H1 (cell line): ENCODE results near the gene AAR2. TPM values are rescaled to one million over a fixed set of nuclear protein-coding genes. Genes with fewer than 3 reads are reported as not detected.

Source experiments
- CTCF ChIA-PET: fragments of 300-600 bp; sonication (Branson Sonifier 250); formaldehyde crosslinking; loops from one replicate; lab custom pipeline; 2021; ENCODE audit not compliant: partially characterized antibody; lab: Charles Lee
- POLR2A ChIA-PET: fragments of 300-600 bp; sonication (Branson Sonifier 250); formaldehyde crosslinking; loops from one replicate; lab custom pipeline; 2021; ENCODE audit warnings: inconsistent platforms; ENCODE audit not compliant: partially characterized antibody; lab: Charles Lee
- DNase-seq, 2 experiments: peaks; one replicate each; pipeline versions ENCODE4 v3.0.0 to v3.0.0-alpha.2; 2010 to 2022; ENCODE audit warnings: low spot score in 2 of 2, low read depth in 1 of 2, mixed read lengths in 1 of 2
- FAIRE-seq: peaks from 2 replicates; lab custom pipeline; 2011; peaks lifted over from hg19 to GRCh38; lab: Jason Lieb, UNC
- H2AFZ ChIP-seq: 2 replicates; pipeline ENCODE4 v1.8.1; 2012; ENCODE audit warnings: low read length, inconsistent platforms
- H2AK5ac ChIP-seq: 2 replicates; pipeline ENCODE4 v1.6.1; 2013; ENCODE audit warnings: low read depth, low read length
- H2BK120ac ChIP-seq: replicated peaks from 2 replicates; pipeline ENCODE3; 2013; ENCODE audit warnings: low read depth, low read length, inconsistent platforms
- H2BK12ac ChIP-seq: 2 replicates; pipeline ENCODE4 v1.6.1; 2013; ENCODE audit warnings: low read depth, low read length
- H2BK15ac ChIP-seq: 2 replicates; pipeline ENCODE4 v1.6.1; 2013; ENCODE audit warnings: low read length
- H2BK20ac ChIP-seq: 2 replicates; pipeline ENCODE4 v1.6.1; 2013; ENCODE audit warnings: low read length
- H2BK5ac ChIP-seq: 2 replicates; pipeline ENCODE4 v1.6.1; 2013; ENCODE audit warnings: low read depth, low read length
- H3K14ac ChIP-seq: 2 replicates; pipeline ENCODE4 v1.6.1; 2013; ENCODE audit warnings: inconsistent platforms; ENCODE audit not compliant: insufficient read length
- H3K18ac ChIP-seq: 2 replicates; pipeline ENCODE4 v1.6.1; 2013; ENCODE audit warnings: low read length; ENCODE audit errors: extremely low read depth
- H3K23ac ChIP-seq: 2 replicates; pipeline ENCODE4 v1.6.1; 2013; ENCODE audit warnings: inconsistent platforms; ENCODE audit not compliant: insufficient read length
- H3K23me2 ChIP-seq: 2 replicates; pipeline ENCODE4 v1.6.1; 2013; ENCODE audit warnings: low read depth, low read length
- H3K27ac ChIP-seq: 2 replicates; pipeline ENCODE4 v1.6.1; 2011; ENCODE audit warnings: low read depth, low read length, inconsistent platforms
- H3K27me3 ChIP-seq, 4 experiments: replicated peaks in 1 of 4; 1 replicate in 1 of 4; 2 replicates in 3 of 4; pipeline versions ENCODE4 v1.6.1 to v1.8.1; 2011 to 2013; ENCODE audit warnings: low read length in 3 of 4, mild to moderate bottlenecking in 3 of 4, inconsistent platforms in 2 of 4, mixed read lengths in 2 of 4, moderate library complexity in 1 of 4; ENCODE audit not compliant: control insufficient read depth in 3 of 4, insufficient read depth in 3 of 4; ENCODE audit errors: extremely low read depth in 1 of 4
- H3K36me3 ChIP-seq, 4 experiments: 2 replicates each; pipeline versions ENCODE4 v1.6.1 to v1.8.1; 2011 to 2013; ENCODE audit warnings: mild to moderate bottlenecking in 4 of 4, low read length in 3 of 4, moderate library complexity in 2 of 4, control low read depth in 1 of 4, inconsistent platforms in 1 of 4; ENCODE audit not compliant: insufficient read depth in 4 of 4, control insufficient read depth in 2 of 4
- H3K4ac ChIP-seq: replicated peaks from 2 replicates; pipeline ENCODE3; 2013; ENCODE audit warnings: low read length, low read depth, mixed read lengths, inconsistent platforms; ENCODE audit not compliant: insufficient read length
- H3K4me1 ChIP-seq, 4 experiments: replicated peaks in 1 of 4; 1 replicate in 1 of 4; 2 replicates in 3 of 4; pipeline versions ENCODE4 v1.6.1 to v1.8.1; 2011 to 2013; ENCODE audit warnings: low read length in 3 of 4, inconsistent platforms in 2 of 4, mixed read lengths in 1 of 4; ENCODE audit not compliant: insufficient read depth in 4 of 4, control insufficient read depth in 3 of 4
- H3K4me2 ChIP-seq, 2 experiments: 2 replicates each; pipeline versions ENCODE4 v1.6.1 to v1.8.1; 2011 to 2013; ENCODE audit warnings: low read depth in 2 of 2, low read length in 2 of 2, control low read depth in 1 of 2, inconsistent platforms in 1 of 2, mild to moderate bottlenecking in 1 of 2; ENCODE audit not compliant: insufficient read depth in 1 of 2
- H3K4me3 ChIP-seq, 4 experiments: fragments of 200-600, 300-600 bp in 1 of 4; sonication (generic), shearing (Covaris generic), sonication (Bioruptor Twin) in 1 of 4; 2 replicates each; pipeline versions ENCODE4 v1.5.1 to v1.8.1; 2011 to 2016; ENCODE audit warnings: low read length in 4 of 4, low read depth in 3 of 4, control low read depth in 2 of 4, inconsistent platforms in 2 of 4, mild to moderate bottlenecking in 2 of 4, mixed read lengths in 1 of 4, moderate library complexity in 1 of 4; ENCODE audit not compliant: insufficient read depth in 2 of 4; ENCODE audit errors: extremely low read depth in 1 of 4
- H3K56ac ChIP-seq: replicated peaks from 2 replicates; pipeline ENCODE3; 2013; ENCODE audit warnings: low read depth, mild to moderate bottlenecking, mixed read lengths, low read length, inconsistent platforms; ENCODE audit not compliant: insufficient read length
- H3K79me1 ChIP-seq: 2 replicates; pipeline ENCODE4 v1.6.1; 2013; ENCODE audit warnings: low read depth, low read length, control low read depth
- H3K79me2 ChIP-seq, 2 experiments: 2 replicates each; pipeline versions ENCODE4 v1.6.1 to v1.8.1; 2012 to 2013; ENCODE audit warnings: low read length in 2 of 2, mild to moderate bottlenecking in 2 of 2, inconsistent platforms in 1 of 2; ENCODE audit not compliant: insufficient read depth in 2 of 2, control insufficient read depth in 1 of 2
- H3K9ac ChIP-seq, 4 experiments: replicated peaks in 1 of 4; 1 replicate in 1 of 4; 2 replicates in 3 of 4; pipeline versions ENCODE4 v1.6.1 to v1.8.1; 2011 to 2013; ENCODE audit warnings: low read depth in 3 of 4, low read length in 3 of 4, control low read depth in 2 of 4, mild to moderate bottlenecking in 2 of 4, moderate library complexity in 2 of 4, inconsistent platforms in 1 of 4; ENCODE audit errors: extremely low read depth in 1 of 4
- H3K9me3 ChIP-seq, 2 experiments: 2 replicates each; pipeline versions ENCODE4 v1.6.1 to v1.8.1; 2012 to 2013; ENCODE audit warnings: mild to moderate bottlenecking in 2 of 2, moderate library complexity in 2 of 2, control low read depth in 1 of 2, inconsistent platforms in 1 of 2, low read depth in 1 of 2, low read length in 1 of 2, mixed read lengths in 1 of 2; ENCODE audit not compliant: insufficient read depth in 2 of 2
- H4K20me1 ChIP-seq, 2 experiments: replicated peaks in 1 of 2; 2 replicates each; pipeline versions ENCODE3 to v1.8.1; 2011 to 2013; ENCODE audit warnings: inconsistent platforms in 2 of 2, low read length in 2 of 2, mild to moderate bottlenecking in 1 of 2; ENCODE audit not compliant: insufficient read depth in 2 of 2, control insufficient read depth in 1 of 2
- H4K5ac ChIP-seq: 2 replicates; pipeline ENCODE4 v1.6.1; 2013; ENCODE audit warnings: low read length, low read depth, mixed read lengths, inconsistent platforms; ENCODE audit not compliant: insufficient read length
- H4K8ac ChIP-seq: 2 replicates; pipeline ENCODE4 v1.8.0; 2013; ENCODE audit warnings: mild to moderate bottlenecking, moderate library complexity, low read length, inconsistent platforms; ENCODE audit not compliant: insufficient read depth; ENCODE audit errors: extremely low read depth
- H4K91ac ChIP-seq: replicated peaks from 2 replicates; pipeline ENCODE3; 2013; ENCODE audit warnings: low read length, mixed read lengths, inconsistent platforms; ENCODE audit not compliant: insufficient read length
- ASH2L ChIP-seq: fragments of 200-600, 300-600 bp; sonication (generic); IDR thresholded peaks from one replicate; pipeline ENCODE4 v1.7.1; 2017; ENCODE audit warnings: low read length
- ATF3 ChIP-seq: IDR thresholded peaks from 2 replicates; pipeline ENCODE4 v1.6.1; 2011; ENCODE audit warnings: low read depth, mild to moderate bottlenecking, low read length; ENCODE audit not compliant: insufficient read depth
- KDM4A ChIP-seq: IDR thresholded peaks from one replicate; pipeline ENCODE4 v1.7.1; 2012; ENCODE audit warnings: low read depth, mild to moderate bottlenecking, moderate library complexity, low read length, inconsistent platforms; ENCODE audit not compliant: severe bottlenecking
- NANOG ChIP-seq: IDR thresholded peaks from 2 replicates; pipeline ENCODE4 v1.6.1; 2011; ENCODE audit warnings: low read length, low read depth, mild to moderate bottlenecking, inconsistent platforms; ENCODE audit not compliant: insufficient read depth, poor library complexity, severe bottlenecking
- RAD21 ChIP-seq, 2 experiments: IDR thresholded peaks in 1 of 2; conservative IDR thresholded peaks in 1 of 2; 2 replicates each; pipeline ENCODE4 v1.6.1; 2011; ENCODE audit warnings: low read depth in 2 of 2, low read length in 2 of 2, improper control_type of control experiment in 1 of 2, inconsistent platforms in 1 of 2, mild to moderate bottlenecking in 1 of 2, moderate library complexity in 1 of 2
- SUZ12 ChIP-seq: fragments of 200-600 bp; sonication (generic); IDR thresholded peaks from 2 replicates; pipeline ENCODE4 v1.6.1; 2012; ENCODE audit warnings: mild to moderate bottlenecking, inconsistent platforms, low read length, moderate library complexity, mixed read lengths
- TAF7 ChIP-seq: optimal IDR thresholded peaks from 2 replicates; pipeline ENCODE3; 2011; ENCODE audit warnings: low read depth, mild to moderate bottlenecking, inconsistent platforms, low read length, moderate library complexity, borderline replicate concordance
- USF2 ChIP-seq: IDR thresholded peaks from 2 replicates; pipeline ENCODE4 v1.6.1; 2011; ENCODE audit warnings: low read length, improper control_type of control experiment
- WGBS, 2 experiments: shearing (Covaris generic) in 1 of 2; methylation state at CpG; one replicate each; pipeline versions ENCODE4 v1.1.6 to v1.1.7; 2013 to 2015; ENCODE audit warnings: low lambda C conversion rate in 2 of 2, mixed read lengths in 2 of 2, inconsistent platforms in 1 of 2, low coverage in 1 of 2, missing lambda C conversion rate in 1 of 2; ENCODE audit not compliant: insufficient replicate concordance in 2 of 2, insufficient coverage in 1 of 2, insufficient read length in 1 of 2; ENCODE audit errors: extremely low coverage in 1 of 2, missing lambda C conversion rate in 1 of 2; 5-methylcytosine and 5-hydroxymethylcytosine counted together
- polyA plus RNA-seq, 7 experiments: library from polyadenylated mRNA; depleted of rRNA in 3 of 7; stranded (reverse) in 5 of 7; unstranded in 2 of 7; fragments of >200 nt in 5 of 7; fragments of 200-250 nt in 2 of 7; gene quantifications; 1 replicate in 5 of 7; 2 replicates in 1 of 7; 4 replicates in 1 of 7; pipeline versions ENCODE4 v1.2.1 to v1.2.3, GENCODE V29; 2011 to 2013; ENCODE audit warnings: missing spikeins in 2 of 7, mixed read lengths in 2 of 7
- total RNA-seq: library from RNA; stranded (reverse); fragmentation: NEBNext Ultra II Directional; extraction: Animal tissue kit (Norgen Biotek cat#: 25700); gene quantifications from 2 replicates; pipeline ENCODE4 v1.2.1, GENCODE V29; 2021

The AAR2 gene
- total and polyA plus RNA-seq, 2 of the 8 experiments (the other 6 are each of a cell fraction or from before 2014, with no cell fraction given), result 25.5 to 36.1 TPM

- no peak overlapping the region for H3K23ac ChIP-seq
- TF ChIP-seq RAD21 (IDR thresholded peaks at IDR 0.05 in 1 of 2, conservative IDR thresholded peaks at IDR 0.05 in 1 of 2; ENCODE audit: low read depth in 2 of 2, low read length in 2 of 2) (no peak), ASH2L (no peak), SUZ12 (no peak), TAF7 (no peak), USF2 (no peak), NANOG (no peak), ATF3 (no peak), KDM4A (no peak)
- H4K5ac ChIP-seq, result no peak overlapping the region
- H3K27me3 ChIP-seq, result peaks cover 0 to 2% (median 0%) of the 10 kb centered on the region in 4 experiments; a peak in 1 of 7 replicates
- no peak overlapping the region for H2BK15ac ChIP-seq
- no peak overlapping the region for H2BK5ac ChIP-seq
- H3K4me1 ChIP-seq, result no peaks in the 10 kb centered on the region
- no peak overlapping the region for H3K56ac ChIP-seq
- H3K27ac ChIP-seq, result no peak overlapping the region
- H2AK5ac ChIP-seq, result no peak overlapping the region
- H3K9me3 ChIP-seq, result no peaks in the 10 kb centered on the region
- no peak for DNase-seq
- H4K8ac ChIP-seq, result no peak overlapping the region
- no peaks in the 10 kb centered on the region for H3K23me2 ChIP-seq
- no peak overlapping the region for H3K9ac ChIP-seq
- no peak overlapping the region for H3K18ac ChIP-seq
- H3K4ac ChIP-seq, result no peak overlapping the region
- H4K20me1 ChIP-seq, result peaks cover 2 to 3% of the 10 kb centered on the region in 2 experiments
- H3K4me3 ChIP-seq, result no peak overlapping the region
- no peak for FAIRE-seq
- H4K91ac ChIP-seq, result no peak overlapping the region
- H2AFZ ChIP-seq, result no peak overlapping the region
- H2BK12ac ChIP-seq, result no peak overlapping the region; the same call in 1 of the 2 replicates
- H3K4me2 ChIP-seq, result no peak overlapping the region
- no peaks in the 10 kb centered on the region for H3K79me2 ChIP-seq
- H2BK120ac ChIP-seq, result no peak overlapping the region
- H3K14ac ChIP-seq, result no peak overlapping the region
- H3K36me3 ChIP-seq, result no peaks in the 10 kb centered on the region
- CTCF ChIA-PET, result interaction anchor here (0.6 to 11.6 kb wide), 13 partner anchors 10 to 293 kb away, joined by 3 to 151 read pairs (median 4); partner anchors contain the start of gene AAR2
- WGBS, 2 experiments, result 92% methylated on average over 16 of the region's 16 CpGs; no CpG with 5 or more reads in 1 of the 2 experiments
- no peak overlapping the region for H2BK20ac ChIP-seq
- POLR2A ChIA-PET, result interaction anchor here (1.7 to 1.9 kb wide), 2 partner anchors 10 to 17 kb away, joined by 7 to 10 read pairs; partner anchors contain the start of gene AAR2
- H3K79me1 ChIP-seq, result no peaks in the 10 kb centered on the region
These were observed 17.8 kb upstream of the AAR2 start for GRCh38 chr20:36218380-36219064.
